Ecto neural progenitor cell (in vitro differentiated cells): ENCODE data around the gene APOBEC3G.

Experiments used
- DNase-seq: peaks from one replicate; pipeline ENCODE4 v3.0.0-alpha.2; 2018; ENCODE audit warnings: low spot score

Gene APOBEC3G

GRCh38 chr22:39123751-39124581 is 46.9 kb downstream of the APOBEC3G start:
- no peak for DNase-seq

- DNase-seq, result no peak
These were observed 48.5 kb downstream of the APOBEC3G start for GRCh38 chr22:39125622-39126021.

- no peak for DNase-seq
These were observed 51.4 kb downstream of the APOBEC3G start for GRCh38 chr22:39128508-39128907.

GRCh38 chr22:39129081-39129480 is 52.0 kb downstream of the APOBEC3G start:
- DNase-seq, result no peak

- no peak for DNase-seq
These were observed 52.7 kb downstream of the APOBEC3G start for GRCh38 chr22:39129746-39130145.

GRCh38 chr22:39130152-39130704 is 53.2 kb downstream of the APOBEC3G start:
- peak; percentile 59 for DNase-seq

- peak; percentile 69 for DNase-seq
These were observed 54.1 kb downstream of the APOBEC3G start for GRCh38 chr22:39130892-39131855.

- no peak for DNase-seq
These were observed 55.2 kb downstream of the APOBEC3G start for GRCh38 chr22:39132281-39132680.

GRCh38 chr22:39132871-39133524 is 55.9 kb downstream of the APOBEC3G start:
- DNase-seq, result no peak

GRCh38 chr22:39133871-39134270 is 56.8 kb downstream of the APOBEC3G start:
- no peak for DNase-seq

GRCh38 chr22:39134366-39135091 is 57.5 kb downstream of the APOBEC3G start:
- no peak for DNase-seq

GRCh38 chr22:39135092-39135896 is 58.2 kb downstream of the APOBEC3G start:
- peak; percentile 81 for DNase-seq

GRCh38 chr22:39136317-39136716 is 59.2 kb downstream of the APOBEC3G start:
- DNase-seq, result no peak
